Measurements from ENCODE around the gene SQSTM1. TPM values are rescaled to one million over a fixed set of nuclear protein-coding genes. Genes with fewer than 3 reads are reported as not detected.

Gene SQSTM1
- polyA plus RNA-seq (2013, experiment 1 of 2): 544 TPM
- polyA plus RNA-seq (2013, experiment 2 of 2): 553 TPM

DNA sequence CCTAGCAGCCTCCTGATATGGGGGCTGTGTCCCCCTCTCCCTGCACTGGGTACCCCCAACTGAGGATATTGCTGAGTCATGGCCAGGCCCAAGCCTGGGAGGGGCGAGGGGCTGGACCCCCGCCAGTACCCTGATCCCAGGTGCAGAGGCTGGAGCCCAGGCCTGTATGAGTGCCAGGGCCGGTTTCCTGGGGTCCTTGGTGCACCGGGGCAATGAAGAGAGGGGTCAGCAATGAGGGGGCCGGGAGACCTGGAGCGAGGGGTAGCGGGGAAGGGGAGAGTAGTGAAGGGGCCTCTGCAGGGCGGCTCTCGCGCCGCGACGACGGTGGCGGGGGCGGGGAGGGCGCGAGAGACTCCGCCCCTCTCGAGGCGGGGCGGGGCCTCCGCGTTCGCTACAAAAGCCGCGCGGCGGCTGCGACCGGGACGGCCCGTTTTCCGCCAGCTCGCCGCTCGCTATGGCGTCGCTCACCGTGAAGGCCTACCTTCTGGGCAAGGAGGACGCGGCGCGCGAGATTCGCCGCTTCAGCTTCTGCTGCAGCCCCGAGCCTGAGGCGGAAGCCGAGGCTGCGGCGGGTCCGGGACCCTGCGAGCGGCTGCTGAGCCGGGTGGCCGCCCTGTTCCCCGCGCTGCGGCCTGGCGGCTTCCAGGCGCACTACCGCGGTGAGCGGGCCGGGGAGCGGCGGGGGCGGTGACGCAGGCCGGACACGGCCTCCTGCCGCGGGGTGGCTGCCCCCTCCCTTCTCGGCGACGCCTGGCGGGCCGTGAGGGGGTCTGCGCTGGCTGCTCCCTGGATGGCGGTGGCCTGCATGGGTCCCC, at the start of gene SQSTM1:
Gene SQSTM1 (plus strand): TSS at position 423 of the 815 bp plus-strand sequence. CDS start 32 bp downstream, at position 455.
- Histone ChIP-seq H3K4me1 (ENCODE audit: control insufficient read depth, insufficient read depth, low read depth, low read length) (peaks cover 64% of the 10 kb centered on the region), H3K4me3 (ENCODE audit: insufficient read depth in 1 of 2, low read depth in 1 of 2, low read length in 2 of 2) (peak within 1 kb of the TSS; percentile 94 to 95), H2BK15ac (ENCODE audit: low read depth, poor library complexity, severe bottlenecking) (peak within 1 kb of the TSS; percentile 95), H3K4ac (ENCODE audit: low read depth in 1 of 2, low read length in 2 of 2) (peak within 1 kb of the TSS; percentile 91 to 100), H3K14ac (ENCODE audit: low read length in 2 of 2) (peak within 1 kb of the TSS in 1 of 2 experiments; percentile 99), H3K9ac (ENCODE audit: low read length) (peak within 1 kb of the TSS; percentile 96), H4K91ac (ENCODE audit: low read length) (peak within 1 kb of the TSS; percentile 100), H3K18ac (ENCODE audit: low read depth in 1 of 2, low read length in 2 of 2) (peak within 1 kb of the TSS; percentile 98 to 100), H3K36me3 (ENCODE audit: control insufficient read depth in 1 of 2, insufficient read depth in 2 of 2, low read depth in 1 of 2, low read length in 2 of 2) (peaks cover 34 to 39% of the 10 kb centered on the region in 2 experiments), H2BK120ac (ENCODE audit: low read depth, low read length) (peak within 1 kb of the TSS; percentile 99), H3K27ac (ENCODE audit: low read length, poor library complexity, severe bottlenecking) (peak within 1 kb of the TSS; percentile 96), H2BK12ac (ENCODE audit: low read length in 2 of 2) (peak within 1 kb of the TSS; percentile 98 to 99), H3K4me2 (ENCODE audit: low read length, poor library complexity, severe bottlenecking) (peak within 1 kb of the TSS; percentile 84), H3K23ac (ENCODE audit: low read length in 2 of 2) (peak within 1 kb of the TSS; percentile 37 to 98), H2BK5ac (ENCODE audit: low read depth, low read length, poor library complexity, severe bottlenecking) (peak within 1 kb of the TSS; percentile 95), H3K79me1 (replicated peaks; ENCODE audit: low read length, poor library complexity, severe bottlenecking) (peaks cover 22% of the 10 kb centered on the region), H2AFZ (ENCODE audit: low read depth, low read length) (no peak within 1 kb of the TSS), H2AK5ac (ENCODE audit: low read length, severe bottlenecking) (peak within 1 kb of the TSS; percentile 94), H3K9me3 (ENCODE audit: control insufficient read depth, low read length) (no peaks in the 10 kb centered on the region), H3K27me3 (ENCODE audit: control insufficient read depth in 1 of 2, insufficient read depth in 1 of 2, low read length in 2 of 2) (no peaks in the 10 kb centered on the region), H4K8ac (ENCODE audit: low read length) (peak within 1 kb of the TSS; percentile 98)
- WGBS: 2% methylated on average over 70 of the region's 81 CpGs
- peak; percentile 80 for DNase-seq

DNA sequence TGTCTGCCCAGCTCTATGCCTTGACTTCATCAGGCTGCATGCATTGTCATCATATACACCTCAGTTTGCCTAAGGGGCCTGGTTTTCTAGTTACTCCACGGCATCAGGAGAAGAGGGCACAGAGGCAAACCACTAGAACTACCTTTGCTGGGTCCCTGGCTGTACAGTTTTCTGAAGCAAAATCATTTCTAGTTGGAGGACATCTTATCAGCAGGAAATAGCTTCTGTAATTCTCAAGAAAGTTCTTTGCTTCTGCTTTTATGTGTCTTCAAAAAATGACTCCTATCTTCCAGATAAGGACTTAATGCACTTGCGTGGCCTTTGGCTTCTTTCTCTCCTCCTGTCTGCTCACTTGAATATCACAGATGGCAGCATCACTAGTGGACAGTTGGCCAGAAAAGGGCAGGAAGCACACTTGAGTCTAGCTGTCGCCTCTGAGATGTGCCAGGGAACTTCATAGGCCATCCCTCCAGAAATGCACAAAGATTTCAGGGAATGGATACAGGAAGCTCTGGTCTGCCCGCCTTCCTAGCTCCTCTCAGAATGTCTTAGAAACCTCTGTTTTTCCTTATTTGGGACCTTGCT, 49.3 kb upstream of the SQSTM1 start:
- 96% methylated on average over 4 of the region's 4 CpGs for WGBS
- Histone ChIP-seq H3K4ac (ENCODE audit: low read depth in 1 of 2, low read length in 2 of 2) (no peak overlapping the region), H3K36me3 (ENCODE audit: control insufficient read depth in 1 of 2, insufficient read depth in 2 of 2, low read depth in 1 of 2, low read length in 2 of 2) (peaks cover 66 to 89% of the 10 kb centered on the region in 2 experiments), H3K4me1 (ENCODE audit: control insufficient read depth, insufficient read depth, low read depth, low read length) (peaks cover 8% of the 10 kb centered on the region), H3K27ac (ENCODE audit: low read length, poor library complexity, severe bottlenecking) (no peak overlapping the region), H3K9me3 (ENCODE audit: control insufficient read depth, low read length) (no peaks in the 10 kb centered on the region), H3K4me2 (ENCODE audit: low read length, poor library complexity, severe bottlenecking) (no peak overlapping the region), H3K18ac (ENCODE audit: low read depth in 1 of 2, low read length in 2 of 2) (no peak overlapping the region), H3K23ac (ENCODE audit: low read length in 2 of 2) (no peak overlapping the region), H3K9ac (ENCODE audit: low read length) (no peak overlapping the region), H2AK5ac (ENCODE audit: low read length, severe bottlenecking) (no peak overlapping the region), H4K91ac (ENCODE audit: low read length) (no peak overlapping the region), H2BK5ac (ENCODE audit: low read depth, low read length, poor library complexity, severe bottlenecking) (no peak overlapping the region), H4K8ac (ENCODE audit: low read length) (no peak overlapping the region), H3K27me3 (ENCODE audit: control insufficient read depth in 1 of 2, insufficient read depth in 1 of 2, low read length in 2 of 2) (no peaks in the 10 kb centered on the region), H2BK15ac (ENCODE audit: low read depth, poor library complexity, severe bottlenecking) (no peak overlapping the region), H3K4me3 (ENCODE audit: insufficient read depth in 1 of 2, low read depth in 1 of 2, low read length in 2 of 2) (no peak overlapping the region), H2BK12ac (ENCODE audit: low read length in 2 of 2) (no peak overlapping the region), H2AFZ (ENCODE audit: low read depth, low read length) (no peak overlapping the region), H3K14ac (ENCODE audit: low read length in 2 of 2) (no peak overlapping the region), H3K79me1 (replicated peaks; ENCODE audit: low read length, poor library complexity, severe bottlenecking) (peaks cover 37% of the 10 kb centered on the region), H2BK120ac (ENCODE audit: low read depth, low read length) (no peak overlapping the region)
- DNase-seq: no peak

DNA sequence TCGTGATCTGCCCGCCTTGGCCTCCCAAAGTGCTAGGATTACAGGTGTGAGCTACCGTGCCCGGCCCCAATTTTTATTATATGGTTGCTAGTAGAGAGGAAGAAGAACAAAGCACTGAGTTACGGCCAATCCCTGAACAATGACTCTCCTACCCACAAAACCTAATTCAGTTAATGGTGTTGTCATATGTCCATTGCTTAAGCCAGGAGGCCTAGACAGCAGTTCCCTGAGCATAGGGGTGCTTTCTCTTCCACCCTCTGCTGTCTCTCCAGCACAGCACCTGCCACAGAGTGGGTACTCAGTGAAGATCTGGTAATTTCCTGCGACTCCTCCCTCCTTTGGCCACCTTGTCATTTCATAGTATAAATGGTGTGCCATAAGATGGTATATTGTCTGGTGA, 48.4 kb upstream of the SQSTM1 start:
- H3K4ac ChIP-seq (ENCODE audit: low read depth in 1 of 2, low read length in 2 of 2): no peak overlapping the region
- DNase-seq: no peak
- no peak overlapping the region for H4K91ac ChIP-seq (ENCODE audit: low read length)
- H2BK5ac ChIP-seq (ENCODE audit: low read depth, low read length, poor library complexity, severe bottlenecking): no peak overlapping the region
- H3K4me2 ChIP-seq (ENCODE audit: low read length, poor library complexity, severe bottlenecking): no peak overlapping the region
- peaks cover 6% of the 10 kb centered on the region for H3K4me1 ChIP-seq (ENCODE audit: control insufficient read depth, insufficient read depth, low read depth, low read length)
- no peak overlapping the region for H3K23ac ChIP-seq (ENCODE audit: low read length in 2 of 2)
- peaks cover 68 to 90% of the 10 kb centered on the region in 2 experiments for H3K36me3 ChIP-seq (ENCODE audit: control insufficient read depth in 1 of 2, insufficient read depth in 2 of 2, low read depth in 1 of 2, low read length in 2 of 2)
- no peak overlapping the region for H3K9ac ChIP-seq (ENCODE audit: low read length)
- H3K79me1 ChIP-seq (replicated peaks; ENCODE audit: low read length, poor library complexity, severe bottlenecking): peaks cover 39% of the 10 kb centered on the region
- no peak overlapping the region for H3K18ac ChIP-seq (ENCODE audit: low read depth in 1 of 2, low read length in 2 of 2)
- no peak overlapping the region for H2BK120ac ChIP-seq (ENCODE audit: low read depth, low read length)
- no peaks in the 10 kb centered on the region for H3K9me3 ChIP-seq (ENCODE audit: control insufficient read depth, low read length)
- H3K27ac ChIP-seq (ENCODE audit: low read length, poor library complexity, severe bottlenecking): no peak overlapping the region
- H2AK5ac ChIP-seq (ENCODE audit: low read length, severe bottlenecking): no peak overlapping the region
- WGBS: 90% methylated on average over 3 of the region's 6 CpGs
- H4K8ac ChIP-seq (ENCODE audit: low read length): no peak overlapping the region
- H2BK12ac ChIP-seq (ENCODE audit: low read length in 2 of 2): no peak overlapping the region
- H3K27me3 ChIP-seq (ENCODE audit: control insufficient read depth in 1 of 2, insufficient read depth in 1 of 2, low read length in 2 of 2): no peaks in the 10 kb centered on the region
- no peak overlapping the region for H3K4me3 ChIP-seq (ENCODE audit: insufficient read depth in 1 of 2, low read depth in 1 of 2, low read length in 2 of 2)
- H3K14ac ChIP-seq (ENCODE audit: low read length in 2 of 2): no peak overlapping the region
- no peak overlapping the region for H2AFZ ChIP-seq (ENCODE audit: low read depth, low read length)
- no peak overlapping the region for H2BK15ac ChIP-seq (ENCODE audit: low read depth, poor library complexity, severe bottlenecking)

DNA sequence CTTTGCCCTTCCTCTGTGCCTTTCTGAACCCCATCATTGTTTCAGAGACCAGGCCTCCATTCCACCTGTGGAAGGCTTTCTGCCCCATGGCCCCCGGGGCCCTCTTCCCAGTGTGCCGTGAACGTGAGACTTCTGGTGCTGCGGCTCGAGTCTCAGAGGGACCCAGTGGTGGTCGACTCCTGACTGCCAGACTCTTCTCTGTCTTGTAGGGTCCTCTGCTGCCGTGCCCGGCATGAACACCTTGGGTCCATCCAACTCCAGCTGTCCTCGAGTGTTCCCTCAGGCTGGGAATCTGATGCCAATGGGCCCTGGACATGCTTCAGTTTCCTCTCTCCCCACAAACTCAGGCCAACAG, 47.0 kb upstream of the SQSTM1 start:
- Histone ChIP-seq H3K27me3 (ENCODE audit: control insufficient read depth in 1 of 2, insufficient read depth in 1 of 2, low read length in 2 of 2) (no peaks in the 10 kb centered on the region), H3K23ac (ENCODE audit: low read length in 2 of 2) (no peak overlapping the region), H3K27ac (ENCODE audit: low read length, poor library complexity, severe bottlenecking) (no peak overlapping the region), H2BK15ac (ENCODE audit: low read depth, poor library complexity, severe bottlenecking) (no peak overlapping the region), H3K36me3 (ENCODE audit: control insufficient read depth in 1 of 2, insufficient read depth in 2 of 2, low read depth in 1 of 2, low read length in 2 of 2) (peaks cover 75 to 92% of the 10 kb centered on the region in 2 experiments), H3K9me3 (ENCODE audit: control insufficient read depth, low read length) (no peaks in the 10 kb centered on the region), H3K79me1 (replicated peaks; ENCODE audit: low read length, poor library complexity, severe bottlenecking) (peaks cover 43% of the 10 kb centered on the region), H4K91ac (ENCODE audit: low read length) (no peak overlapping the region), H4K8ac (ENCODE audit: low read length) (no peak overlapping the region), H3K4ac (ENCODE audit: low read depth in 1 of 2, low read length in 2 of 2) (no peak overlapping the region), H3K9ac (ENCODE audit: low read length) (no peak overlapping the region), H2BK120ac (ENCODE audit: low read depth, low read length) (no peak overlapping the region), H3K14ac (ENCODE audit: low read length in 2 of 2) (no peak overlapping the region), H3K4me2 (ENCODE audit: low read length, poor library complexity, severe bottlenecking) (no peak overlapping the region), H2BK5ac (ENCODE audit: low read depth, low read length, poor library complexity, severe bottlenecking) (no peak overlapping the region), H2AK5ac (ENCODE audit: low read length, severe bottlenecking) (no peak overlapping the region), H2AFZ (ENCODE audit: low read depth, low read length) (no peak overlapping the region), H3K18ac (ENCODE audit: low read depth in 1 of 2, low read length in 2 of 2) (no peak overlapping the region), H3K4me3 (ENCODE audit: insufficient read depth in 1 of 2, low read depth in 1 of 2, low read length in 2 of 2) (no peak overlapping the region), H3K4me1 (ENCODE audit: control insufficient read depth, insufficient read depth, low read depth, low read length) (peaks cover 1% of the 10 kb centered on the region), H2BK12ac (ENCODE audit: low read length in 2 of 2) (no peak overlapping the region)
- 92% methylated on average over 9 of the region's 9 CpGs for WGBS
- DNase-seq: no peak
